Measurements from ENCODE around the gene CNTLN.
"Not testable (repeated sequence)": the region's sequence is repeated elsewhere in the genome, so short reads cannot be mapped to it uniquely, and the experiment has no call there.

Gene CNTLN

GRCh38 chr9:17422994-17423680 is 288.3 kb downstream of the CNTLN start:
- DNase-seq (ENCODE audit: low read depth), result no peak

- DNase-seq (ENCODE audit: low read depth), result no peak
Measured at GRCh38 chr9:17423681-17424011, 288.8 kb downstream of the CNTLN start.

GRCh38 chr9:17425384-17425783 is 290.5 kb downstream of the CNTLN start:
- DNase-seq (ENCODE audit: low read depth), result no peak

- DNase-seq (ENCODE audit: low read depth), result no peak
Measured at GRCh38 chr9:17433526-17433925, 298.7 kb downstream of the CNTLN start.

- no peak for DNase-seq (ENCODE audit: low read depth)
Measured at GRCh38 chr9:17436854-17437253, 302.0 kb downstream of the CNTLN start.

GRCh38 chr9:17437813-17438212 is 303.0 kb downstream of the CNTLN start:
- no peak for DNase-seq (ENCODE audit: low read depth)

- DNase-seq (ENCODE audit: low read depth), result not testable (repeated sequence)
Measured at GRCh38 chr9:17445126-17445525, 310.3 kb downstream of the CNTLN start.

GRCh38 chr9:17453751-17454150 is 318.9 kb downstream of the CNTLN start:
- DNase-seq (ENCODE audit: low read depth), result no peak

GRCh38 chr9:17462869-17463464 is 328.1 kb downstream of the CNTLN start:
- no peak for DNase-seq (ENCODE audit: low read depth)

- no peak for DNase-seq (ENCODE audit: low read depth)
Measured at GRCh38 chr9:17470036-17470813, 335.4 kb downstream of the CNTLN start.

GRCh38 chr9:17472126-17472525 is 337.3 kb downstream of the CNTLN start:
- no peak for DNase-seq (ENCODE audit: low read depth)

GRCh38 chr9:17476401-17476800 is 341.6 kb downstream of the CNTLN start:
- DNase-seq (ENCODE audit: low read depth), result no peak

- no peak for DNase-seq (ENCODE audit: low read depth)
Measured at GRCh38 chr9:17477816-17478215, 343.0 kb downstream of the CNTLN start.

GRCh38 chr9:17480966-17481365 is 346.1 kb downstream of the CNTLN start:
- no peak for DNase-seq (ENCODE audit: low read depth)

GRCh38 chr9:17481565-17481964 is 346.7 kb downstream of the CNTLN start:
- DNase-seq (ENCODE audit: low read depth), result no peak

- DNase-seq (ENCODE audit: low read depth), result no peak
Measured at GRCh38 chr9:17484906-17485305, 350.1 kb downstream of the CNTLN start.

GRCh38 chr9:17486396-17486795 is 351.6 kb downstream of the CNTLN start:
- DNase-seq (ENCODE audit: low read depth), result no peak

- no peak for DNase-seq (ENCODE audit: low read depth)
Measured at GRCh38 chr9:17487467-17487866, 352.6 kb downstream of the CNTLN start.

- no peak for DNase-seq (ENCODE audit: low read depth)
Measured at GRCh38 chr9:17488662-17489061, 353.8 kb downstream of the CNTLN start.

GRCh38 chr9:17490110-17490509 is 355.3 kb downstream of the CNTLN start:
- no peak for DNase-seq (ENCODE audit: low read depth)

GRCh38 chr9:17491780-17492179 is 356.9 kb downstream of the CNTLN start:
- DNase-seq (ENCODE audit: low read depth), result no peak

- DNase-seq (ENCODE audit: low read depth), result no peak
Measured at GRCh38 chr9:17503196-17503595, 368.4 kb downstream of the CNTLN start.

- no peak for DNase-seq (ENCODE audit: low read depth)
Measured at GRCh38 chr9:17509151-17509550, 374.3 kb downstream of the CNTLN start.
